ENCODE measurements around the gene SMG9.

SMG9 gene

GRCh38 chr19:43752287-43752875, 2.4 kb downstream of the SMG9 start:
- no peak for DNase-seq

GRCh38 chr19:43751466-43752220, 3.1 kb downstream of the SMG9 start:
- no peak for DNase-seq

GRCh38 chr19:43749898-43750297, 4.9 kb downstream of the SMG9 start:
- no peak for DNase-seq

GRCh38 chr19:43749152-43749551, 5.6 kb downstream of the SMG9 start:
- no peak for DNase-seq

GRCh38 chr19:43748685-43749084, 6.1 kb downstream of the SMG9 start:
- no peak for DNase-seq

- no peak for DNase-seq
Measured at GRCh38 chr19:43748205-43748594, 6.6 kb downstream of the SMG9 start.

- DNase-seq = no peak
Measured at GRCh38 chr19:43747557-43748204, 7.1 kb downstream of the SMG9 start.

GRCh38 chr19:43743059-43743458, 11.7 kb downstream of the SMG9 start:
- no peak for DNase-seq

GRCh38 chr19:43741075-43741825, 13.5 kb downstream of the SMG9 start:
- no peak for DNase-seq

GRCh38 chr19:43739439-43740235, 15.1 kb downstream of the SMG9 start:
- no peak for DNase-seq

GRCh38 chr19:43738780-43739211, 16.0 kb downstream of the SMG9 start:
- no peak for DNase-seq

- DNase-seq = no peak
Measured at GRCh38 chr19:43735957-43736356, 18.8 kb downstream of the SMG9 start.

- DNase-seq = no peak
Measured at GRCh38 chr19:43735013-43735412, 19.7 kb downstream of the SMG9 start.

- DNase-seq = no peak
Measured at GRCh38 chr19:43731846-43732245, 22.9 kb downstream of the SMG9 start.

GRCh38 chr19:43731346-43731745, 23.4 kb downstream of the SMG9 start:
- DNase-seq = no peak

- DNase-seq = no peak
Measured at GRCh38 chr19:43729919-43730318, 24.8 kb downstream of the SMG9 start.

GRCh38 chr19:43727593-43727853, 27.2 kb downstream of the SMG9 start:
- no peak for DNase-seq

GRCh38 chr19:43726736-43727592, 27.8 kb downstream of the SMG9 start:
- DNase-seq = no peak

- DNase-seq = no peak
Measured at GRCh38 chr19:43725468-43725867, 29.3 kb downstream of the SMG9 start.

GRCh38 chr19:43724896-43725295, 29.9 kb downstream of the SMG9 start:
- no peak for DNase-seq

GRCh38 chr19:43723588-43723987, 31.2 kb downstream of the SMG9 start:
- DNase-seq = no peak
